Rectal smooth muscle tissue (tissue), 1 donor: ENCODE data around the gene U2AF1.
"Not testable (repeated sequence)": the region's sequence is repeated elsewhere in the genome, so short reads cannot be mapped to it uniquely, and the experiment has no call there.

Experiments used
- H3K27ac ChIP-seq: one replicate; pipeline ENCODE4 v1.7.0; 2013; ENCODE audit warnings: low read depth, low read length, inconsistent platforms
- H3K27me3 ChIP-seq: one replicate; pipeline ENCODE4 v1.7.0; 2013; ENCODE audit warnings: low read length; ENCODE audit not compliant: control insufficient read depth, insufficient read depth
- H3K36me3 ChIP-seq: one replicate; pipeline ENCODE4 v1.7.0; 2013; ENCODE audit warnings: low read length; ENCODE audit not compliant: control insufficient read depth, insufficient read depth
- H3K4me1 ChIP-seq: one replicate; pipeline ENCODE4 v1.7.0; 2013; ENCODE audit warnings: low read length; ENCODE audit not compliant: control insufficient read depth, insufficient read depth
- H3K4me3 ChIP-seq: one replicate; pipeline ENCODE4 v1.7.0; 2013; ENCODE audit warnings: low read length
- H3K9ac ChIP-seq: one replicate; pipeline ENCODE4 v1.7.0; 2013; ENCODE audit warnings: low read length

The U2AF1 gene

DNA sequence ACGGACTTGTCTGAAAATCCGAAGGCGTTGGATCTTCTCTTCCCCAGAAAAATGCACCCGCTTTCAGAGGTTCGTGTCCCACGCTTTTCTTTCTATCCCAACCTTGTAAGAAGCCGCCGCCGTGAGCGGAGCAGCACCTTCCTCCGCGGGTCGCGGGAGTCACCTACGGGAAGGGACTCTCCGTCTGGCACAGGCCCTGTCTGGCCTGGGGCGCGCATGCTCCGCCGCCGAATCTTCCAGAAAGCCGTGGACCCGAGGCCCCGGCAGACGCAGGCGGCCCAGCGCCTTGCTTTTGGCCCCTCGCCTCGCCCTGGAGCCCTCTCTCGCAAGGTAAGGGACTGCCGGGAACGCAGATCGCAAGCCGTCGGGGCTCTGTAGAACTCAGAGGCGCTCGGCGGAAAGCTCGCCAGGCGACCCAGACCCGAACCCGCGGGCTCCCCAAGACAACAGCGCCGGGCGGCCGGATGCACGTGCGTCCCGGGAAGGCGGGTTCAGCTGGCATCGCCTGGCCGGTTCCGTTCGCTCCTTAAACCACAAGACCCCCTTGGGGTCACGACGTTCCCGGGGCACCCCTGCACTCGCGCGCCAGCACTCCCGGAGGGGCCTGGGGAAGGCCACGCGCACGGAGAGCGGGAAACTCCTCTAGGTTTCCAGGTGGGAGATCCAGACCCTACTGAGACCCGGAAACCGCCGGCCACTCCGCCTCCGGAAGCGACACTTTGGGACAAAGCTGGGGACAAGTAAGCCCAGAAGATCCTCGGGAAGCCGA lies 32.8 kb downstream of the U2AF1 start:
- not testable (repeated sequence) for H3K4me3 ChIP-seq, H3K27ac ChIP-seq, H3K27me3 ChIP-seq, H3K4me1 ChIP-seq, H3K9ac ChIP-seq, H3K36me3 ChIP-seq

DNA sequence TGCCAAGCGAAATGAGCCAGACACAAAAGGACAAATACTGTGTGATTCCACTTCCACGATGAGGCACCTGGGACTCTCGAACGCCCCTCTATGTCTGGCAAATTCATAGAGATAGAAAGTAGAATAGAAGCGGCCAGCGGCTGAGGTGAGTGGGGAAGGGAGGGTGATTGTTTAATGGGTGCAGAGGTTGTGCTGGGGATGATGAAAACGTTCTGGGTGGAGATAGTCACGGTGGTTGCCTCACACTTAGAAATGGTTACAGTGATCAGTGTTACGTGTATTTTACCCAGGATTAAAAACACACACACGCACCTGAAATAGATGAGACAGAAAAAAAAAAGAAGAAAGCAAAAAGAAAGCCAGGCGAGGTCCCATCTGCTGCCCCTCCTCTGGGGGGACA lies 34.6 kb downstream of the U2AF1 start:
- not testable (repeated sequence) for H3K9ac ChIP-seq, H3K27me3 ChIP-seq, H3K4me3 ChIP-seq, H3K36me3 ChIP-seq, H3K4me1 ChIP-seq, H3K27ac ChIP-seq

DNA sequence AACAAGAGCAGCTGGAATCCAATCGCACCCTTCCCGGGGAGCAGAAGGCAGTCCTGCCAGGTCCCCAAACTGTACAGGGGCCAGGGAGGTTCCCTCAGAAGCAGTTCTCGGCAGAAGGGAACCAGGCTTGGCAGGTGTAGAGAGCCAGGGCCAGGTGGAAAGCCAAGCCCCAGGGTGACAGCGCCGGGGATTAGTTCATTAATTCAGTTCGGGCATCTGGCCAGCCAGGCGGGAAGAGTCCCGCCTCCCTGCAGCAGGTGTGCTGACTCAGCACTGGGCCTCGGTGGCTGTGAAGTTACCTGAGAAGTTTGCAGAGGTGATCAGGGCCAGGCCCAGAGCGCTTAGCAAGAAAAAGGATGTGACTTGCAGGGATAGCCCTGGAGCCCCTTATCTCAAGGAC lies 37.7 kb downstream of the U2AF1 start:
- H3K27ac ChIP-seq, H3K36me3 ChIP-seq, H3K9ac ChIP-seq, H3K4me3 ChIP-seq, H3K4me1 ChIP-seq, H3K27me3 ChIP-seq: not testable (repeated sequence)

DNA sequence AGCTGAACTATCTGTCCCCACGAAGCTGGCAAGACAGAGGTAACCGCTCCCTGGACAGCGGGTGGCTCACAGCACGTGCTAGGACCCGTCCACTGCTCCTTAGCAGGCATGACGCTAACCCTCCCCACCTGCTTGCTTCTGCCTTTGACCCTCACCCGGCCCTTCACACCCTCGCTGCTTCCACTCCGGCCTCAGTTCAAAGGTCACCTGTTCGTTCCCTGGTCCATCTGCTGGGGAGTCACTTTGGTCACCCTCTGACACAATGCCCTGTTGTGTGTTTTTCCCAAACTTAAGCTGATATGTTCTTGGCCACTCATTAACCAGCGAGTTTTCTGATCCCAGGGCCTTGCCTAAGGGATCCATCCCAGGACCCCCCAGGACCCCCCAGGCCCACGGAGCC lies 39.3 kb downstream of the U2AF1 start:
- H3K4me3 ChIP-seq, H3K27me3 ChIP-seq, H3K36me3 ChIP-seq, H3K9ac ChIP-seq, H3K27ac ChIP-seq, H3K4me1 ChIP-seq: not testable (repeated sequence)

DNA sequence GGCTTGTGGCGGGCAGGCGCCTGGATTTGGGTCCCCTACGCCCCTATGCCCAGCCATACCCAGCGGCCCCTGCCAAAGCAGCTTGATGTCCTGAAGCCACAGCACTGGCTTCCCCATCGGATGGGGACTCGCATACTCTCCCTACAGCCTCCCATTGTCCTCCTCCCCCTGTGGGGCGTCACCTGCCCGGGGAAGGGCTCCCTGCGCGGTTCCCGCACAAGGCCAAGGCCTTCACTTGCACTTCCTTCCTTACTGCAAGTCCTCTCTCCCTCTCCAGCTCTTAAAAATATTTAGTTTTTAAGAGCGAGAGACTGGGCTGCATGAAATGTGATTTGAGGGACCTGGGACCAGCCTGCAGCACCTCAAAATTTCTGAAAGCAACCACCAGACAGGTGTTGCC lies 40.7 kb downstream of the U2AF1 start:
- H3K27me3 ChIP-seq, H3K36me3 ChIP-seq, H3K4me3 ChIP-seq, H3K27ac ChIP-seq, H3K9ac ChIP-seq, H3K4me1 ChIP-seq: not testable (repeated sequence)

DNA sequence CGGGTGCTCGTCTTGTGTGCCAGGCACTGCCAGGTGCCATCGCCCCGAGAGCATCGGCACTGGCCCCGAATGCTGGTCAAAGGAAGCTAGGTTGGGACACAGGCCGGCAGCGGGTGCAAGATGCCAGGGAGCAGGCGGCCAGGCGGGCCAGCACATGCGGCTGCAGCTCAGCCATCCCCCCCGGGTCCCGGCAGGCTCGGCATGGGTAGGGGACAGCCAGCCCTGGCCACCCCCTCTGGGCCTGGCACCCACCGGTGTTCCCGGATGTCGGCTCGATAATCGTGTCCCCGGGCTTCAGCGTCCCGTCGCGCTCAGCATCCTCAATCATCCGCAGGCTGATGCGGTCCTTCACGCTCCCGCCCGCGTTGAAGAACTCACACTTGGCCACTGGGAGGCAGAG lies 41.4 kb downstream of the U2AF1 start:
- H3K4me3 ChIP-seq, H3K27ac ChIP-seq, H3K27me3 ChIP-seq, H3K4me1 ChIP-seq, H3K9ac ChIP-seq, H3K36me3 ChIP-seq: not testable (repeated sequence)

DNA sequence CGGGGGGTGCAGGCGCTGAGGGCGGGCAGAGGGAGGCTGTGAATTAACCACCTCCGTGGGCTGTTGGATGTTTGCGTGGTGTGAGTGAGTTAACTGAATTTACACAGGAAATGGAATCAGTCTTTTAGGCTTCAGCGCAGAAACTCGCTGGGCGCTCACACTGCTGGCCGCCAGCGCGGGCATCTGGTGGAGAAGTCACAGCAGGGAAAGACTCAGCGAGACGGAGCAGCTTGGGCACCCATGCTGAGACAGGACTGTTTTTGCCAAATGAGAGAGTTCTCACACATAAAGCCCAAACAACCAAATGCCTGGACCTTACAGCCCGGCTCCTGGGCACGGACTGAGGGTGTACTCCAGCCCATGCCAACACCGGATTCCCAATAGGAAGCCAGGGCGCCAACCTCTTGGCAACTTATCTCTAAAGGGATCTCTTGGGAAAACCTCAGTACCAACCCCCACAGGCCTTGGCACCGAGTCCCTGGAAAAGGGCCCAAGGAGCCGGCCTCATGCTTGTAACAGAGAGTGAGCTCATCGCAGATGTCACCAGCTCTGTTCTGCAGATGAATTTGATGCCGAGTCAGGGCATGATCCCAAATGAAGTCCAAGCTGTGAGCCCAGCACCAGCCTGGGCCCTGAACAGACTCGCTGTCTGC lies 43.0 kb downstream of the U2AF1 start:
- not testable (repeated sequence) for H3K27ac ChIP-seq, H3K4me1 ChIP-seq, H3K9ac ChIP-seq, H3K36me3 ChIP-seq, H3K27me3 ChIP-seq, H3K4me3 ChIP-seq

DNA sequence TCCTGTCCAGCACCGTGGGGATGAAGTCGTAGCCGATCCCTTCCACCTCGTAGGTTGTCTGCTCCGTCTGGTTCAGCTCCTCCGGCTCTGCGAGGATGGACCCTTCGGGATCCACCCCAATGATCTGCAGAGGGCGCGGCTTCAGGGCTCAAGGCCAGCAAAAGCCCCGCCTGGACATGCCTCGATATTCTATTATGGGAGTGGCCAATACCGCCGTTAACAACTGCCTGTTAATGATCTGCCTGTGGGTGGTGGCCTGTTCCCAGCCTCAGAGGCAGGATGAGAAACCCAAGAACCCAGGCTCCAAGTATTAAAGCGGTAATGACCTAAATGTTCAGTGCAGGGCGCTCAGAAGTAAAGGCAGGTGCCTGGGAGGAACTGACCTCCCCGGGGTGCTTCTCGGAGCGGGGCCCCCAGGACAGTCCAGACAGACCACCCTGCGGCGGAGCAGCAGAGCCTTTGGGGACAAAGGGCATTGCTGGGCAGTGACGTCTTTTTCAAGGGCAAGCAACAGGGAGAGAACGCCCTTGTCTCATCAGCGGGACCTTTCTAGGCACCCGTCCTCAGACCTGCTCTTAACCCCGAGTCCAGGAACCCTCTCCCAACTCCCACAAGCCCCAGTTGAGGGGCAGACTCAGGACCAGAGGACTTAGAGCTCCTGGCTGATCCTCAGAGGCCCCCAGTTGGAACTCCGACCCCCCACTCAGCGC lies 44.3 kb downstream of the U2AF1 start:
- not testable (repeated sequence) for H3K9ac ChIP-seq, H3K4me3 ChIP-seq, H3K27me3 ChIP-seq, H3K36me3 ChIP-seq, H3K27ac ChIP-seq, H3K4me1 ChIP-seq

DNA sequence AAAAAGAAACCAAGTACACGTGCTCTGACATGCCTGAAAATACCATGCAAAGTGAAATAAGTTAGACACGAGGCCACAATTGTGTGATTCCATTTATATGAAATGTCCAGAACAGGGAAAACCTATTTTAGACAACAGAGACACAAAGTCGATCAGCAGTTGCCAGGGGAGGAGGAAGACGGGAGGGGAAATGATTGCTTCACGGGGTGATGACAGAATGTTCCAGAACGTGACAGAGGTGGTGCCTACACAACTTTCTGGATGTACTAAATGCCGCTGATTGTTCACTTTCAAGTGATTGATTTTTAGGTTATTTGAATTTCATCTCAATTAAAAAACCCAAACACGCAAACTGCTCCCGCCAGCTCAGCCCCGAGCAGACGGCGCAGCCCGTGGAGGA lies 54.3 kb downstream of the U2AF1 start:
- not testable (repeated sequence) for H3K27me3 ChIP-seq, H3K4me3 ChIP-seq, H3K36me3 ChIP-seq, H3K9ac ChIP-seq, H3K4me1 ChIP-seq, H3K27ac ChIP-seq

DNA sequence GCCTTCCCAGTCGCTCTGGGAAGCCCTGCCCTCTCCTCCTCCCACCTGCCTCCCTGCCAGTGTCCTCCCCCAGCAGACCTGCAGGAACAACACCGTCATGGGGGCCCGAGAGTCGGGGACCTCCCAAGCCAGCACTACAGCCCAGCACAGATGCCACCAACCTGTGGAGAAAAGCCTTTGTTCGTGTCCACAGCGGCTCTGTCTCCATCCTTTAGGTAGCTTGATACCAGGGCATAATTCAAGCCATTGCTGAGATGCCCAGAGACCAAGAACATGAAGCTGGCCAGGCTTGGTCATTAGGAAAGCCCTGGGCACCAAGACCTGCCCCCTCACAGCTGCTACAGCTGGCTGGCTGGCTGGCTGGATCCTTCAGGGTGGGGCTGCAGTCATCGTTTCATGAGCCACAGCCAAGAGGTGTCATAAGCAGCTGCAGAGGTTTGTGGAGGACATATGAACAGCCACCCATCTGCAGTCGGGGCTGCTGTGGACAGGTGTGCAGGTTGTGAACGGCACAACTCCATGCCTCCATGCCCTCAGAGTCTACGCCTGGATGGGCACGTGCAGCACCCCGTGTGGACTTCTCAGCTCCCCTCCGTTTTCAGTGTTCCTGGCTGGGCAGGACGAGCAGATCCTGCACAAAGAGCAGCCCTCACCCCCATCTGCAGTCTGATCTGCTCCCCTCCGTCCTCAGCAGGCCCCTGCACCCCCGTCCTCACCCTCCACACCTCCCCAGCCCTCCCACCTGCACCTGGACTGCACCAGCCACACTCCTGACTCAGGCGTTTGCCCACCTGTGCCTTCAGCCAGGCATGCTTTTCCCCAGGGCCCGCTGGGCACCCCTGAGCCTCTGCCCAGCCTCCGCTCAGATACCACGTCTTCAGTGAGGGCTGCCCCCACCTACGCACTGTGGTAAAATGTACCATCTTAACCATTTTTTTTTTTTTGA lies 61.2 kb downstream of the U2AF1 start:
- H3K4me3 ChIP-seq, H3K27ac ChIP-seq, H3K4me1 ChIP-seq, H3K9ac ChIP-seq, H3K27me3 ChIP-seq, H3K36me3 ChIP-seq: not testable (repeated sequence)

DNA sequence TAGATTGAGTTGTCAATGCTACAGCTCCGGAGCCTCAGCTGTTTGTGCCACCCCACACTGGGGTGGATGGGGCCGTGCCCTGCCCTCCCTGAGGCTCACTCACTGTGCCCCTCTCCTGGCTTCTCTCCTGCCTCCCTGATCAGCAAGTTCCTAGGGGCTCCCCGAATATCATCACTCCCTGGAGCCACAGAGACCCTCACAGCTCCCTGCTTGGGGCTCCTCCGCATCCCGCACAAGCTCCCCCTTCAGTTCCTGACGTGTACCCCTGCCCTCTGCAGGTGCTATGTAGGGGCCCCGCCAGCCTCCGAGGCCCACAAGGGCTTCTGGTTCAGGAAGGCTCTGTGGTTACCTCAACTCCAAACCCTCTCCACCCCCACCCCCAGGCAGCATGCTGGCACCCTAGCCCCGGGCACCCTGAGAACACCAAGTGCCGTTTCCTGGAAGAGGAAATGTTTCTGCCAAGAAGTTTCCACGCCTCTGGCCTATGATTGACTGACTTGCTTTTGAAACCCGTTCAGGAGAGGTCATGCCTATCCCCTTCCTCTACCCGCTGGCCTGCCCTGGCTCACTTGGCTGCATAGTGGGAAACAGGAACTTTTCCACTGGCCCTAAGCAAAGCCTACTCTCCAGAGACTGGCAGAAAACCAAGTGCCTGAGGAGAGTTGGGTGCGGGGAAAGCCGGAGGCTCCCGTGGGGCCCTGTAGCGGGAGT lies 62.0 kb downstream of the U2AF1 start:
- H3K4me1 ChIP-seq, H3K4me3 ChIP-seq, H3K36me3 ChIP-seq, H3K27ac ChIP-seq, H3K27me3 ChIP-seq, H3K9ac ChIP-seq: not testable (repeated sequence)

DNA sequence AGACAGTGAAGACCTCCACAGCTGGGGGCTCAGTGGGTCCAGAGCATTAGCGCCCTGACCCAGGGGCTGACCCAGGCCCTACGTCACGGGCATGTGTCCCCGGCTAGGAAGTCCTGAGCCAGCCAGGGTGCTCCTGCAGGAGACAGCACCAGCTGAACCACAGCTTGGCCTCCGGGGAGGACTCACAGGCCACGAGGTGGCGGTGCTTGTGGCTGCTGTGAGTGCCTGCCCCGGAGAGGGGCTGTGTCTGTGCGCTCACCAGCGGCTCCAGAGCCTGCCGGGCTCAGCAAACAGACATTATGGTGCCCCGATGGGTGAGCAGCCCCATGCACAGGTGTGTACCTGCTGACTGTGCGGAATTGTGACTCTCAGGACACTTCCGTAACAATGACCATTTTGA lies 62.8 kb downstream of the U2AF1 start:
- H3K4me1 ChIP-seq, H3K4me3 ChIP-seq, H3K27me3 ChIP-seq, H3K27ac ChIP-seq, H3K9ac ChIP-seq, H3K36me3 ChIP-seq: not testable (repeated sequence)
